NAMALWA (cell line): ENCODE measurements around the gene GALNT3.
A peak's percentile ranks its signal among the peaks of the same experiment; 100 is the strongest.

ENCODE experiments used
- DNase-seq: peaks from one replicate; pipeline ENCODE4 v3.0.0-alpha.2; 2015; ENCODE audit warnings: low spot score

The GALNT3 gene

DNA sequence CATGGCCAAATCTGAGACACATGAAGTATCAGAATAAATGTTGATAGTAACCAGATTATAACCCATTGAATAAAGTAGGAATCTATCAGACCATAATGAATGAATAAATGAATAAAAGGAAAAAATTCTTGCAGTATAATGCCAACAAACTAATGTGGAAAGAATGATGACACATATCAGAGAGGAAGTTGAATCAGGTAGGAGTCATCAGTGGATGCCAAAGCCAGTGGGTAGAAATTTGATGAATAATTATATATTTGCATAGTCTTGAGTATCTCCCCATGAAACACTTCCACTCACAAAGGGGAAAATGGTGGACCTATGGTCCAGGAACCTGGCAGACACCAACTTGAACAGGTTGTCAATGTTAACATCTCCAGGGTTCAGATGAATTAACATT is 68.6 kb downstream of the GALNT3 start:
- DNase-seq: no peak

DNA sequence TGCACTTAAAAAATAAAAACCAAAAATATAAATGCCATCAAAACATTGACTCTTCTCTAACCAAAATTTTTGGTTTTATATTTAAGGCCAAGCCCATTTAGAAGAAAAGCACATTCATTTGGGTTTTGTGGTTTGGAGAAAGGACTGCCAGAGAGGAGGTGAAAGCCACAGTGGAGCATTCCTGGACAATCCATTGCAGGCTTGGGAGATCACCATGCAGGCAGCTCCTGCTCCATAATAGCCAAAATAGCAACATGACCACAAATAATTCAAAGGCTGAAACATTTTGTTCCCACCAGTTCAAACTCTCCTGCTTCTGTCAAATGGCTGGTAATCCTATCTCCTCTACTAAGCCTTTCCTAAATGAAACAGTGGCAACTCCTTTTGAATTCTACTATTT is 73.5 kb downstream of the GALNT3 start:
- no peak for DNase-seq

DNA sequence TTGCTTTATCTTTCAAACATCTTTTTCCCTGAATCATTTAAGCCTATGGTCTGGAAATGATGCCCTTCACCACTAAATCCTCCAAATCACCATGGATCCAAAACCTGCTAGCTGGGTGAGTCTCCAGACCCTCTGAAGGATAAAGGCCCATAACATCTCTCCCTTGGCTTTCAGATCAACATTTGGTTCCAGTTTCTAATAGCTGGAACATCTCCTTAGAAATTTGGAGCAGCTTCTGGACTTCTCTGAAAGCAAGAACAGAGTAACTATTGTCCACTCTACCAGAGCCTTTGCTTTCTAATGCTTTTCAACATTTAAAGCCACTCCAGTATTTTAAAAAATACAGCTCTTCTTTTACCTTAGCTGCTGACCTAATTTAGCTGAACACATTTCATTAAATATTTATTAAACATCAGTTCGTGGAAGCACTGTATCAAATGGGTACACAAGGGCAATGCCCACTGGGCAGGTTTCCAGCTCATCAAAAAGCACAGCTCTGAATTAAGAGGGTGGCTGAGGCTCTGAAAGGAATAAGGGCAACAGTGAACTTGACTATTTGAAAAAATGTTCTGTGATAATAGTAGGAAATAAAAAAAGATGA is 75.3 kb downstream of the GALNT3 start:
- DNase-seq: no peak

DNA sequence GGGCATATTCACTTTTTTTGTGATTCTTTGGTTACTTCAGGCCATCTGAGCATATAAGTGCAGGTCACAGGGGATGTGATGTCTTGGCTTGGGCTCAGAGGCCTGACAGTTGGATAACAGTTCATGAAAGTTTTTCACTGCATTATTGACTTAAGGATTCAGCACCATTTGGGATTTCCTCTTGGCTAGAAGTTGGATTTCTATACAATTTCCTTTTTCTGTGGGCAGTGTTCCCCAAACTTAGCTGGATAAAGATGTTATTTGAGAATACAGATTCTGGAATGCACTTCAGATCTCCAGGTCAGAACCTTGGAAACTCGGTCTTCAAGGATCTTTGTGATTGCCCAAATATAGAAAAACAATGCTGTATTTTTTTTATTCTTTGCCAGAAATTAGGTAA is 78.0 kb downstream of the GALNT3 start:
- no peak for DNase-seq

DNA sequence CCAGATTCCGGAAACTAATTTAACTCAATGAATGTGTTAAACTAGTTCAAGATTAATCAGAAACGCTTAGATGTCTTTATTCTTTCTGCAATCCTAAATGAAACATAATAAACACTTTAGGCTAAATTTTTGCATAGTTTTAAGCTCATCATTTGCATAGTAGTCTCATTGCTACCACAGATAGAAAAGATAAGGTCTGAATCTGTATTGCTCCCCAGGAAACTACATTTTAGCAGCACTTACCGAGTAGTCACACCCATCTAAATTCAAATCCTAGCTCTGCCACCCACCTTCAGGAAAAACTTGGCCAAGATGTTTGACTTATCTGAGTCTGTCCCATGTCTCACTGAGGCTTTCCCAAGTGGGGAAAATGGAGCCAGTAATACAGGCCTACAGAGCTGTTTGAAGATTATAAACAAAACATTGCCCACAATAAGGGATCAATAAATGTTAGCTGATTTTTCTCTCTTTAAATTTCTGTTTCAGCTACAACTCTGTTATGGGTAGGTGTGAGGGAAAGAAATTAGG is 87.0 kb downstream of the GALNT3 start:
- DNase-seq: no peak

DNA sequence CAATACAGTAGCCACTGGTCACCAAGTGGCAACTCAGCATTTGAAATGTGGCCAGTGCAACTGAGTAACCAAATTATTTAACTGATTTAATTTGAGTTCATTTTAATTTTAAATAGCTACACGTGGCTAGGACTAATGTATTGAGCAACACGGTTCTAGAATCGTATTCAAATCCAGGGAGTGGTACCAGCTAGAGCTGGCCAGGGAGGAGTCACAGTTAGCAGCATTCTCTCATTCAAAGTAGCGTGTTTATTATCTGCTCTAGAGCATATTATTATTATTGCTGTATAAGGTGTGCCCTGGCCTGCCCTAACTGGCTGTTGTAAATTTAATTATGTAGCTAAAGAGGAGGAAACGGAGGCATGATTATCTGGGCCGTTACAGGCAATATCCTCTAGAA is 92.9 kb downstream of the GALNT3 start:
- DNase-seq: no peak

DNA sequence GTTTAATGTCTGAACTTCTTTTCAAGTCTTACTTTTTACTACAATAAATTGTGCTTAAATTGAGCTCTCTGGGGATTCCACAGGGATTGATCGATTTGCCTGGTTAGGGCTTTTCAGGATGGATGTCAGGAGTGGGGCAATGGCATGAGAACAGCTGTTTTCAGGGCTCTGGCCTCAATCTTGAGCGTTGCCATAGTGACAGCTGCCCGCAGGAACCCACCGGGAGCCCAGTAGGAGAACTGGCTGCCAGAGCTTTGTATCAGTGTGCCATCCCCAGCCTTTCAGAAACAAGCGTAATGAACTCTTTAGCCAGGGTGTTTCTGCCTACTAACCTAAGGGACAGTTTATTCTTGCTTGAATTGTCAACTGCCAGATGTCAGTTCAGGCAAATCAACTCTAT is 93.5 kb downstream of the GALNT3 start:
- no peak for DNase-seq

DNA sequence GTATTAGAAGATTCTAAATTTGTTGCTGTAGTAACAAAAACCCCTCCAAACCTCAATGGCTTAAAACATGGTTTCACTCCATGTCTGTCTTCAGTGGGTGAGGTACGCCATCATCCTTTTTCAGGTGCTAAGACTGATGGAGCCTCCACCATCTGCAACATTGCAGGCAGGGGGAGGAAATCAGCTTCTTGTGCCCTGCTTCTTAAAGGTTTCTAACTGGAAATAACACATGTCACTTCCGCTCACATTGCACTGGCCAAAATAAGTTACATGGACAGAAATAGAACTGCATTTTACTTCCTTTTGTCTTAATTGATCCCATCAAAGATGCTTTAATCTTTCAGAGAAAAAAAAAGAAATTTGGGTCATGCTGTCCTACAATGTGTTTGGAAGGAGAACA is 94.1 kb downstream of the GALNT3 start:
- DNase-seq: peak; percentile 4

DNA sequence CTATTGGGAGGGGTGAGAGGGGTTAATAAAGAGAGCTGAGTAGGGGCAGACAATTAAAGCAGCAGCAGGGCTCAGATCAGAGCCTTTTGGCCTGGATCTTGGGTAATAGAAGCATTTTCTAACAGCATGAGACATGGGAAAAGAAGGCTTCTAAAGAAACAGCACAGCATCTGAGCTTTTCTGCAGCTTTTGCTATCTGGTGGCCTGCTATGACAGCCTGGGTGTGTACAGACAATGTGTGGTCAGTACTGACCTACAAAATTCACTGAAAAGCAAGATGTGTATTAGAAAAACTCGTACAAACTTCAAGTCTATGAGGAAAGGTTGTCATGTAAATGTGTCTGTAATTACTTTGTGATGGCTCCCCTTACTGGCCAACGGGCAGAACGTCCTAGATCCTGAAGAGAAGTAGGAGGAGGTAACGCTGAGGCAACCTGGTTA is 95.6 kb downstream of the GALNT3 start:
- peak; percentile 73 for DNase-seq

DNA sequence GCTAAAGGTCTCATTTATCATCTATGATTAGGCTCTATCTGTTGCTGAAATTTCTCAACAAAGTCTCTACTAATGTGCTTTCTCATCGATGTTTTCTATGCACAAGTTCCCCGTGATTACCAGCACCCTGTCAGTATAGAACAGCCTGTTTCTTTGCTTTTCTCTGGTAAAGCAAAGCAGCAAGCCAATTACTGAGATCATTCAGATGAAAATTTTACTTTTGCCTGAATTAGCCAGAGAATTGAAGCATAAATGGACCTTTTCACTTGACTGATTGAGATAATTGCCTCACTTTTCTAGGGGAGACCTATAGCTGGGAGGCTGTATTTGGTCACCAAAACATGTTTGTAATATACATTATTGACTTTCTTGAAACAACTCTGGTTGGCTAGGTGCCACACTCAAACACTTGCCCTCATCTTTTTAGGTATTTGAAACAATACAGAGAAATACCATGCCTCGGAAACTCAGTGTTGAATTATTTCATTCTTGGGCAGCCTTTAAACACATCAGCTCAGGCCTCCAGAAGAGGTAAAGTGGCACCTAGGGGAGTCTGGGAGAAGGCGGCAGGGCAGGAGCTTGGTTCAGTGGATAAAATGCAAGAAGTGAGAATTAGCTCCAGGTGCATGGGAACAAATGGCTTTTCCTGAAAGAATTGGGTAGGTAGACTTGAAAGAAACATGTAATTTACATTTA is 96.2 kb downstream of the GALNT3 start:
- DNase-seq: no peak
